Natural killer cell (primary cell): Measurements from ENCODE around the gene IFT20. TPM values are rescaled to one million over a fixed set of nuclear protein-coding genes. Genes with fewer than 3 reads are reported as not detected.
A peak's percentile ranks its signal among the peaks of the same experiment; 100 is the strongest.

Experiments used
- ATAC-seq, 3 donors: fragments of 150-1000 bp in 2 of 3; fragments of 200-7000 bp in 1 of 3; cut with Tn5 transposase; 1 replicate in 1 of 3; 2 replicates in 2 of 3; pipeline ENCODE4 v1.10.0; 2021; ENCODE audit warnings: mild to moderate bottlenecking in 2 of 3, moderate library complexity in 2 of 3
- DNase-seq, 2 donors: peaks; one replicate each; pipeline versions ENCODE4 v3.0.0 to v3.0.0-alpha.2; 2013 to 2021; ENCODE audit warnings: mixed read lengths in 1 of 2
- H3K27ac ChIP-seq: one replicate; pipeline ENCODE4 v1.5.1; 2013; ENCODE audit warnings: mild to moderate bottlenecking, low read length
- H3K27me3 ChIP-seq: one replicate; pipeline ENCODE4 v1.6.1; 2013; ENCODE audit warnings: low read length; ENCODE audit not compliant: control insufficient read depth, insufficient read depth
- H3K36me3 ChIP-seq: one replicate; pipeline ENCODE4 v1.6.1; 2013; ENCODE audit warnings: low read length; ENCODE audit not compliant: control insufficient read depth, insufficient read depth
- H3K4me1 ChIP-seq: one replicate; pipeline ENCODE4 v1.6.1; 2013; ENCODE audit warnings: low read length; ENCODE audit not compliant: control insufficient read depth, insufficient read depth
- H3K4me3 ChIP-seq: one replicate; pipeline ENCODE4 v1.5.1; 2013; ENCODE audit warnings: low read length
- H3K9me3 ChIP-seq: one replicate; pipeline ENCODE4 v1.6.1; 2013; ENCODE audit warnings: low read length; ENCODE audit not compliant: control insufficient read depth, insufficient read depth
- H3K27ac Mint-ChIP-seq, 2 donors: one replicate each; pipeline ENCODE4 v1.8.0; 2022; ENCODE audit warnings: mild to moderate bottlenecking in 2 of 2, mixed read lengths in 2 of 2, moderate library complexity in 1 of 2
- H3K27me3 Mint-ChIP-seq, 2 donors: one replicate each; pipeline ENCODE4 v1.8.0; 2022; ENCODE audit warnings: low read depth in 2 of 2, mixed read lengths in 2 of 2
- H3K36me3 Mint-ChIP-seq: one replicate; pipeline ENCODE4 v1.8.0; 2022; ENCODE audit warnings: mixed read lengths
- H3K4me1 Mint-ChIP-seq, 2 donors: one replicate each; pipeline ENCODE4 v1.8.0; 2022; ENCODE audit warnings: mixed read lengths in 2 of 2
- H3K4me3 Mint-ChIP-seq: one replicate; pipeline ENCODE4 v1.8.0; 2022; ENCODE audit warnings: mild to moderate bottlenecking, moderate library complexity, mixed read lengths
- H3K9me3 Mint-ChIP-seq, 2 donors: one replicate each; pipeline ENCODE4 v1.8.0; 2022; ENCODE audit warnings: mixed read lengths in 2 of 2
- WGBS: methylation state at CpG from one replicate; pipeline ENCODE4 v1.1.7; 2013; ENCODE audit warnings: missing lambda C conversion rate; ENCODE audit not compliant: insufficient coverage; 5-methylcytosine and 5-hydroxymethylcytosine counted together
- intact Hi-C: fragments of 100-400 bp; cut with micrococcal nuclease; formaldehyde crosslinking; loops from one replicate; pipeline ENCODE4 v1.14.2; 2022
- total RNA-seq, 4 donors: library from RNA; stranded (reverse); fragments of 120-200 nt in 1 of 4; gene quantifications; one replicate each; pipeline versions ENCODE4 v1.2.3 to v1.2.4, GENCODE V29; 2013 to 2022
- TF ChIP-seq, protein P1 (sequence below): fragments of 200-600 bp; IDR thresholded peaks from one replicate; pipeline ENCODE4 v1.8.0; 2022; ENCODE audit warnings: antibody characterized with exemption

The IFT20 gene
- total RNA-seq, 3 donors from 2014 or later (not counting 1 experiment from before 2014, with no cell fraction given): 50.0 to 109 (median 68.6) TPM

DNA sequence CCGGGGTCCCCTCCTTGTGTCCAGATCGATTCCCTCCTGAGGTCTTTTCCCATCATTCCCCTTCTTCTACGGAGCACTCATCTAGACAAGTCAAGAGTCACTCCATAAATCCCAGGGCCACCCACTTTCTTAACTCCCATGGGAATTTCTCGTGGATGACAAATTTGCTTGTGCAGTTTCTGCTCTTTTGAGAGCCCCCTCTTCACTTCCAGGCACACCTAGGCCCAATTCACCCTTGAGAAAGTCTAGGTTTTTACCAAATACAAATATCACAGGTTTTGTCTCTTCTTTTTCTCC is 22.6 kb upstream of the IFT20 start:
- H3K4me3 Mint-ChIP-seq: peak overlapping the region; percentile 97
- peak overlapping the region; percentile 78 for H3K27ac ChIP-seq
- TF ChIP-seq, protein P1, sequence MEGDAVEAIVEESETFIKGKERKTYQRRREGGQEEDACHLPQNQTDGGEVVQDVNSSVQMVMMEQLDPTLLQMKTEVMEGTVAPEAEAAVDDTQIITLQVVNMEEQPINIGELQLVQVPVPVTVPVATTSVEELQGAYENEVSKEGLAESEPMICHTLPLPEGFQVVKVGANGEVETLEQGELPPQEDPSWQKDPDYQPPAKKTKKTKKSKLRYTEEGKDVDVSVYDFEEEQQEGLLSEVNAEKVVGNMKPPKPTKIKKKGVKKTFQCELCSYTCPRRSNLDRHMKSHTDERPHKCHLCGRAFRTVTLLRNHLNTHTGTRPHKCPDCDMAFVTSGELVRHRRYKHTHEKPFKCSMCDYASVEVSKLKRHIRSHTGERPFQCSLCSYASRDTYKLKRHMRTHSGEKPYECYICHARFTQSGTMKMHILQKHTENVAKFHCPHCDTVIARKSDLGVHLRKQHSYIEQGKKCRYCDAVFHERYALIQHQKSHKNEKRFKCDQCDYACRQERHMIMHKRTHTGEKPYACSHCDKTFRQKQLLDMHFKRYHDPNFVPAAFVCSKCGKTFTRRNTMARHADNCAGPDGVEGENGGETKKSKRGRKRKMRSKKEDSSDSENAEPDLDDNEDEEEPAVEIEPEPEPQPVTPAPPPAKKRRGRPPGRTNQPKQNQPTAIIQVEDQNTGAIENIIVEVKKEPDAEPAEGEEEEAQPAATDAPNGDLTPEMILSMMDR: no peak
- peaks cover 15% of the 10 kb centered on the region for H3K4me1 ChIP-seq
- no peaks in the 10 kb centered on the region for H3K9me3 ChIP-seq
- H3K9me3 Mint-ChIP-seq: no peaks in the 10 kb centered on the region
- peaks cover 24 to 26% of the 10 kb centered on the region in 2 donors for H3K4me1 Mint-ChIP-seq
- WGBS: 8% methylated on average over 4 of the region's 4 CpGs
- ATAC-seq (no peak), DNase-seq (no peak)
- H3K36me3 ChIP-seq: peaks cover 45% of the 10 kb centered on the region
- peak overlapping the region; percentile 94 for H3K27ac Mint-ChIP-seq
- peak overlapping the region; percentile 61 for H3K4me3 ChIP-seq
- no peaks in the 10 kb centered on the region for H3K27me3 Mint-ChIP-seq
- H3K27me3 ChIP-seq: no peaks in the 10 kb centered on the region
- intact Hi-C loops: loop anchor here (1.0 kb wide), 2 partner anchors 23 to 39 kb away; partner anchors contain the start of genes IFT20, TMEM97 and TNFAIP1
- H3K36me3 Mint-ChIP-seq: no peaks in the 10 kb centered on the region

DNA sequence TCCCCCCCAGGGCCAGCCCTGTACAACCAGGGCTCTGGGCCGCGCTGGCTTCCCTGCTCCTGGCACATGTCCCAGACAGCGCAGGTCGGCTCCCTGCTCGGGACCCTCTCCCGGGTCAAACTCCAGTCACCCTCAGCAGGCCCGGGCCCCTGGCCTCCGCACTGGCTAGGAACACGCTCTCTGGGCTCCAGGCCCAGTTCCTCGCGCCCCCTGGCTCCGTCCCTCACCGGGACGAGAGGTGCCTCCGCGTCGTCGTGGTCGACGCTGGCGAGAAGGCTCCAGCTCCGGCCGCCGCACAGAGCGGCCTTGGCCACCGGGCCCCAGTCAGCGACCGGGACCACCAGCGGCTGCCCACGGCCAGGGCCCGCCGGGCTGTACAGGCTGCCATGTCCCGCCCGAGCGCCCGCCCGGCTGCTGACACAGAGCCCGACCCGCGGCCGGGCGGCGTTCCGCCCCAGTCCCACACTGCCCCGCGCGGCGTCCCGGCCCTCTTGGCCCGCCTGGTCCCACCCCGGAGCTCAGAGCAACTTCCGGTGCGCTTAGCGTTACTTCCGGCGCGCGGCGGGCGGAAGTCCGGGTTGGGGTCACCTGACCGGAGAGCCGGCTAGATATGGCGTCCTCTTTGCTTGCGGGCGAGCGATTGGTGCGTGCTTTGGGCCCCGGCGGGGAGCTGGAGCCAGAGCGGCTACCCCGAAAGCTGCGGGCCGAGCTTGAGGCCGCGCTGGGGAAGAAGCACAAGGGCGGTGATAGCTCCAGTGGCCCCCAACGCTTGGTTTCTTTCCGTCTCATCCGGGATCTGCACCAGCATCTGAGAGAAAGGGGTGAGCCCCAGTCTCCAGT is 22.0 kb upstream of the IFT20 start, which contains the start of gene POLDIP2:
TSS of gene POLDIP2 (minus strand) at position 467 of the 840 bp plus-strand sequence. CDS start at position 388, 79 bp downstream.
- Histone ChIP-seq H3K36me3 (peaks cover 46% of the 10 kb centered on the region), H3K9me3 (no peaks in the 10 kb centered on the region), H3K27ac (peak within 1 kb of the TSS; percentile 78), H3K4me1 (peaks cover 15% of the 10 kb centered on the region), H3K27me3 (no peaks in the 10 kb centered on the region), H3K4me3 (peak within 1 kb of the TSS; percentile 76)
- peak; percentile 98 to 100 (median 98) for ATAC-seq
- peak within 1 kb of the TSS; percentile 97 for H3K4me3 Mint-ChIP-seq
- under 1% methylated on average over 80 of the region's 80 CpGs for WGBS
- TF ChIP-seq, protein P1: no peak
- H3K9me3 Mint-ChIP-seq: no peaks in the 10 kb centered on the region
- peaks cover 24 to 26% of the 10 kb centered on the region in 2 donors for H3K4me1 Mint-ChIP-seq
- intact Hi-C loops: loop anchor here (1.0 kb wide), 2 partner anchors 22 to 38 kb away; partner anchors contain the start of genes IFT20, TMEM97 and TNFAIP1
- DNase-seq: peak; percentile 95 to 97
- H3K36me3 Mint-ChIP-seq: no peaks in the 10 kb centered on the region
- no peaks in the 10 kb centered on the region for H3K27me3 Mint-ChIP-seq
- H3K27ac Mint-ChIP-seq: peak within 1 kb of the TSS; percentile 94

DNA sequence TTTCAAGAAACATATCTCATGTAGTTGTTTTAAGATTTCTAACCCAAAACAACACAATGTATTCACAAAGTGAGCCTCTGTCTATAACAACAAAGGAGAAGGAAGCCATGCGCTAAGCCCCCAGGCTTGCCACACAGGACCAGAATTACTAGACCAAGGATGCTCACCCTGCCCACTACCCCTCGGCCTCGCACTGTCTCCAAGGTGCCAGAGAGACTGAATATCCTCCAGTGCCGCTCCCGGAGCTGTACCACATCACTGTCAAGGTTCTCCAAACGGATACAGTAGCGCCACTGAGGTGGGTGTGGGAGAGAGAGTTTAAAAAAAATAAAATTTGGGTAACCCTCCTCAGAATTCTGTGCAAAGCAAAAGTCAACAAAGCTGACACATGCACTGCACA is 15.0 kb upstream of the IFT20 start:
- intact Hi-C loops: no loop called here
- Histone ChIP-seq H3K9me3 (no peaks in the 10 kb centered on the region), H3K4me3 (no peak overlapping the region), H3K27ac (no peak overlapping the region), H3K27me3 (no peaks in the 10 kb centered on the region), H3K4me1 (no peaks in the 10 kb centered on the region), H3K36me3 (peaks cover 80% of the 10 kb centered on the region)
- TF ChIP-seq, protein P1: no peak
- no peaks in the 10 kb centered on the region for H3K27me3 Mint-ChIP-seq
- no peak overlapping the region for H3K27ac Mint-ChIP-seq
- no peak for ATAC-seq
- no peaks in the 10 kb centered on the region for H3K36me3 Mint-ChIP-seq
- H3K9me3 Mint-ChIP-seq: no peaks in the 10 kb centered on the region
- no peak for DNase-seq
- WGBS: 100% methylated on average over 7 of the region's 7 CpGs
- no peak overlapping the region for H3K4me3 Mint-ChIP-seq
- no peaks in the 10 kb centered on the region for H3K4me1 Mint-ChIP-seq
